Measurements from ENCODE around the gene TGM5.
A peak's percentile ranks its signal among the peaks of the same experiment; 100 is the strongest.
"Not testable (repeated sequence)": the region's sequence is repeated elsewhere in the genome, so short reads cannot be mapped to it uniquely, and the experiment has no call there.

TGM5 gene

DNA sequence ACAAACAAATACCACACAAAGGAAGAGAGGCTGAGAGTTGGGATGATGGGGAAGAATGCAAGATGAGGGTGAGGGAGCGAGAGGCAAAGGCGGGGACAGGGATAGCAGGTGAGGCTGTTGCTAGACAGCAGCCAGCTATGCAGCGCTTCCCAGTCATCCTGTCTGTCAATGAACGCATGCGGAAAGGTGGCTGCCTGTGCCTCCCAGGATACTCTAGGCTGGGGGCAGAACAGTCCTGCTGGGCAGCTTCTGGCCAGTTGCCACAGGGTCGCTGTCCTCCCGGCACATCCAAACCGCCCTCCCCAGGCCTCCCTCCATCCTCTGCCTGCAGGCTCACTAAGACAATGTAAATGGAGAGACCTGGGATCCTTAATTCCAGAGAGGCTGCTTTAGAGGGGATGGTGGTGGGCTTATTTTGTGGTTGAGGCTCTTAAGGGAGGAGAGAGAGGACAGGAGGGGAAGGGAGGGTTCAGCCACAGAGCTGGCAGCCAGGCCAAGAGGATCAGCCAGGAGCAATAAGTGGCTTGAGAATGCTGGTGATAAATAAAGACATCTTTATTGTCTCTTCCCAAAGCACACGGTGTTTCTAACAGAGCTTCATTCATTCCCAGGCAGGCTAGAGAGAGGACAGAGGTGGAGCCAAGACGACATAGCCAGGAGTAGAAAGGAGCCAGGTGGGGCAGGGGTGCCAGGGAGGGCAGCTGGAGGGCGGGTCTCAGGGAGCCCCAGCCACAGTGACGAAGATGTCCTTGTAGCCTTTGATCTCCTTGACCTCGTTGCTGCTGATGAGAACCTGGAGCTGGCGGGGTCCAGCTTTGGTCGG lies 9.2 kb upstream of the TGM5 start:
- DNase-seq: no peak

DNA sequence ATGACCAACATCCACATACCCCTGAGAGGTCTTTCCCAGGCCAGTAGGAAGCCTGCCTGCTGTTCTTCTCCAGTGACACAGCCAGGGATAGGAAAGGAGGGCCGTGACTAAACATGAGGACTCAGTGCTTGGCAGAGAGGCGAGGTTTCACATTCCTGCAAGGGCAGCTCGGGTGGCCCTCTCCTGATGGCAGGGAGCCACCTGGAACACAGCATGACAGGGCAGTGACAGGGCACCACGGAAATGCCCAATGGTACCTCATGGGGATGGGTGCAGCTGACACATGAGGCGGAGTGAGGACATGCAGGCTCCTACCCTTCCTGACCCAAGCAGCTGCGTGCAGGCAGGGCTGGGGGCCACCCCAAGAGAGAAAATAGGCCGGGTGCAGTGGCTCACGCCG lies 7.4 kb upstream of the TGM5 start:
- no peak for DNase-seq

DNA sequence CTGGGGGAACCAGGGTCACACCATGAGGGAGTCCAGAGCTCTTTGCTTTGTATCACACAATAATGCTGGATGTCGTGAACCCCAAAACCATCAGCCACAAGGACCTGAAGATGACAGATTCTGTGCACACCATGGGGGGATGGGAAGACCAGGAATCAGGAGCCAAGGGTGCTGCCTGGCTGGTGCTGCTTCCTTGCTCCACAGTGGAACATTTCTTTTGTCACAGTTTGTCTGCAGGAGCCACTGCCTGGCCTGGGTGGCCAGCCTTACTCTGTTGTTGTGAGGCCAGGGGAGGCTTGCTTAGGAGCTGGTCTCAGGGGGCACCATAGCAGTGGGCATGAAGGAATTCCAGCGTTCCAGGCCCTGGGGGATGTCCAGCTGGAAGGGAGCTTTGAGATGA lies 6.5 kb upstream of the TGM5 start:
- DNase-seq: no peak

DNA sequence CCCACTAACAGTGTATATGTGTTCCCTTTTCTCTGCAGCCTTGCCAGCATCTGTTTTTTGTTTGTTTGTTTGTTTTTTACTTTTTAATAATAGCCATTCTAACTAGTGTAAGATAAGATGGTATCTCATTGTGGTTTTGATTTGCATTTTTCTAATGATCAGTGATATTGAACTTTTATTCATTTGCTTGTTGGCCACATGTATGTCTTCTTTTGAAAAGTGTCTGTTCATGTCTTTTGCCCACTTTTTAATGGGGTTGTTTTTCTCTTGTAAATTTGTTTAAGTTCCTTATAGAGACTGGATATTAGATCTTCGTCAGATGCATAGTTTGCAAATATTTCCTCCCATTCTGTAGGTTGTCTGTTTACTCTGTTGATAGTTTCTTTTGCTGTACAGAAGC lies 5.2 kb upstream of the TGM5 start:
- not testable (repeated sequence) for DNase-seq

DNA sequence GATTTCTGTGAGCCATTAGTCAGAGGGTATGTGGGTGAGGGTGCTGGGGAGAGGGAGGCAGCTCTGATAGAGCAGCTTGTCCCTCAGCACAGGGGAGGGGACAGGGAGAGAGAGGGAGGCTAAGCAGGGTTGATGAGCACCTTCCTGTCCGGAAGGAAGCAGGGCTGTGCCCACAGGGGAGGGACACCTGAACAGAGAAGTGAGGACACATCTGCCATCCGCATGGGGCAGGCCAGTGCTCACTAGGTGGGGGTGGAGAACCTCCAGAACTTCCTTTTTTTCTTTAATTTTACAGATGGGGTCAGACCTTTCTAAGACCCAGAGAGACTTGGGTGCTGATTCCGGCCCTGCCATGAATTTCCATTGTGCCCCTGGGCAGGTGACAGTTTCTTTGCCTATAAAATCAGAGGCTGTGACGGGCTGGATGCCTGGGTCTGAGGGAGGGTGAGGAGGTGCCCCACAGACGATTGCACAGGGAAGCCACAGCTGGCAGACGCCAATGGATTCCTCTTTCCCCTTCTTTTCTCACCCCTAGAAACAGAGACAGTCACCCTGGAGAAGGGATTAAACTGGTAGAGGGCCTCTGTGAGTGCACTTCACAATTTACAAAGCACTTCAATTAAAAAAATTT lies 4.1 kb upstream of the TGM5 start:
- peak in 1 of 3 donors; percentile 8 for DNase-seq

DNA sequence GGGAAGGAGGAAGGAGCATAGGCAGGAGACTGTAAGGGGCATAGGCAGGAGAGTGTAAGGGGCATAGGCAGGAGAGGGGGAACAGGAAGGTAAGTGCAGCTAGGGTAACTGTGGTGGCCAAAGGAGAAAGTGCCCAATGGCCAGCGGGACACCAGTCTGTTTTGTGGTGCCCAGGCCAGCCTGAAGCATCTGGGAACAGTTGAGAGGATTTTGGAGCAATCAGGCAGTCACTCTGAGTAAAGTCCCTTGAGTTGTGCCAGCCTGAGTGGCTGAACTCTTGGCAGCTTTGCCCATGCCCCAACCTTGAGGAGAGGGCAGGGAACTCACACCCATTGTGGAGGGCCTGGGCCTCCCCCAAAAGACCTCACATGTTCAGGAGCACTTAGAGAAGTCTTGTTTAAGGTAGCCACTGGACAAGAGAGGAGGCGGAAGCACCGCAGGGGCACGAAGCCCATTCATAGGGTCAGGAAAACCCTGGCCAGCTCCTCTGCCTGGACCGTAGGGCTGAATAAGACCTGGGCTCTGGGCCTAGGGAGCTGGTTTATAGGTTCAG lies 3.5 kb upstream of the TGM5 start:
- DNase-seq: no peak

DNA sequence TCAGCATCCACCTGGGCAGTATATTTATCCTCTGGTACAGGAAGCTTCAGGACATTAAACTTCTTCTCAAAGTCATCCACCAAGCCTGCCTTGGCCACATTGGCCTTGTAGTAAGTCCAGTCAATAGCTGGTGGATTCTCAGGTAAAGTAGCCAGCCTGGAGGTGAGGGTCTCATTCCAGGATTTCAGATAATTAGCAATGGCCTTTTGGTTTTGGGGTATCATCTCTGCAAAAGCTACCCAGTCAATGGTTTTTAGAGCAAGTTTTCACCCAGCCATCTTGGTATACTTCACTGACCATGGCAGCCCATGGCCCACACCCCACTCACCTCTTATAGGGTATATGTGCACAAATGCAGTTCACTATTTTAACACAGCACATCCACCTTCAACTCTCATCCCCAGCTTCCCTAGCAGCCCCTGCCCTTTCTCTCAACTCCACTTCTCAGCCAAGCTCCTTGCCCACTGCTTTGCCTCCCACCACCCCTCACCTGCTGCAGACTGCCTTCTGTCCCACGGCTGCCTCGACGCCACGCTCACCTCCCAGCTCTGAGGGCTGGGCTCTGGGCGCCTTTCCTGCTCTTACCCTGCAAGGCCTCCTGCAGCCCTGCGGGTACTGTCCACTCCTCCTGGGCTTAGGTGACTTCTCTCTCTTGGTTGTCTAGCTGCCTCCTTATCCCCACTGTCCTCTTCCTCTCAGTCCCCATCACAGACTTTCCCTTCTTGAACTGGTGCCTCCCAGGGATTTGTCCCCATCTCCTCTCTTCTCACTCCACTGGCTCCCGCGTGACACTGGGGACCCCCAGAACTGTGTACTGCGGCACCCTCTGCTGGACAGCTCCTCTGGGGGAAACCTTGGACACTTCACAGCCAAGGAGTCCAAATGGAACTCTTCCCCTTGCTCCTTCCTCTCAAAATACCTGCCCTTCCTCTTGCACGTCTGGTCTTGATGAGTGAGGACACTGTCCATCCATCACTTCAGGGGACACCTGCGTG lies 1.7 kb upstream of the TGM5 start:
- peak; percentile 53 to 72 (median 68) for DNase-seq

DNA sequence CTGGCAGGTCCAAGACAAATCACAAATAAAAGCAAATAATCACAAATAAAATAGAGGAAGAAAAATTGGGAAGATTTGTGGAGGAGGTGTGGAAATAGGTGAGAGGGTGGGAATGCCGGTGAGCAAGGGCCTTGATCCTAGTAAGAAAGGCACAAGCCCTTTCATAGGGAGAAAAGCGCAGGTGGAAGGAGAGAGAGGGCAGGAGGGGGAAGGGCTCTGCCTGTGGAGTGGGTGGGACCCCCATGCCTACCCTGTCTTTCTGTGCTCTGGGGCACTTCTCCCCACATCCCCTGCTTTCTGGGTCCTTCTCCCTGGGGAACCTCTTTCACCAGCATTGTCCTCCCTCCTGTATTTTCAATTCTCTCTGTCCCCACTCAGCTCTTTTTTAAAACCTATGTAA lies 711 bp upstream of the TGM5 start:
- DNase-seq: no peak

DNA sequence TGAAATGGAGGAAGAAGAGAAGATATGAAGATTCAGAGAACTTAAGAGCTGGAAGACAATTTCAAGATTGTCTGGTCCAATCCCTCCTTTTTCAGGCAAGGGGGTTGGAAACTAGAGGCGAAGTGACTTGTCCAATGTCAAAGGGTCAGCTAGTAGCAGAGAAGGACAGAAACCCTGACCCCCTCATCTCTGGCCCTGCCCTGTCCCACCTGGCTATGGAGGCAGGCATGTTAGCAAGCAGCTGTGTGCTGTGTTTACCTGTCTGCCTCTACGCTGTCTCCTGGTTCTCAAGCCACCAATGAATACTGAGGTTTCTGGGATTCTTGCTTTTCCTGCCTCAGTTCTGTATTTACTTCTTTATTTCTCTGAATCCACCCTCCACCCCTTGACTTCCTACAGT lies 342 bp downstream of the TGM5 start:
- no peak for DNase-seq

DNA sequence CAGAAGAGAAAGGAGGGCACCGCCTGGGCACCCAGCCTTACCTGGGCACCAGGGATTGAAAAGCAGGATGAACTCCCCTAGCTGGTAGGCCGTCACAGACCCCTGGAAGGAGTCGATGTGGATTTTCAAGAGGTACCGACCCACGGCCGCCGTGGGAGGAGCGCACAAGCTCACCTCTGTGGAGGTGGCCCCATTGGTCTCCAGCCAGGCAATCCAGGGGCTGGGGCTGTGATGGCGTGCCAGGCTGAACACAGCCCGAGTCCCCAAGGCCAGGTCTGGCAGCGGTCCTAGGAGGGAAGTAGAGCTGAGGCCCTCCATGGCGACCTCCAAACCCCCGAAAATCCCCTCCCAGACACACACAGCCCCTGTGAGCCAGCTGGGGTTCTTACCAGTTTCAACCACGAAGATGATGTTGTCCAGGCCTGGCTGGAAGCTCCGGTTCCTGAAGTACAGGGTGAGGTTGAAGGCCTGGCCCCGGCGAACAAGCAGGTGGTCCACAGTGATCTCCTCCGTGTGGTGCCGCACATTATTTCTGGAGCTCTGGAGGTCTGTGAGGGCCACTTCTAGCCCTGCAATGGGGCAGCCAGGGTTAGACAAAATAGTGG lies 6.6 kb downstream of the TGM5 start:
- no peak for DNase-seq

DNA sequence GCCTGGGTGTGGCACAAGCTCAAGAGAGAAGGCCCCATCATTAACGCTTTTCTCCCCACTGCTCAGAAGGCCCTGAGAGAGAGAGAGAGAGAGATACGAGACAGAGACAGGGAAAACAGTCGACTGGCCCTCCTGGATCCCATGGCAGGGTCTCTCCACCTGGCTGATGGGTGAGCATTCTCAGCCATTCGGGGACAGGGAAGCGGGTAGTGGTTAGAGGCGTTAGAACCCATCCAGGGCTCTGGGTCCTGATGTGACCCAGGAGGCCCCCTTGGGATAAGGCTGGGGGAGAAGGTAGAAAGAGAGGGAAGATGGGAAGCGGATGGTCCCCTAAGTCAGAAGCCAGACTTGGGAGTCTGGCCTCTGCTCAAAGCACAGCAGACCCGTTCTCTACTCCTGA lies 7.9 kb downstream of the TGM5 start:
- no peak for DNase-seq

DNA sequence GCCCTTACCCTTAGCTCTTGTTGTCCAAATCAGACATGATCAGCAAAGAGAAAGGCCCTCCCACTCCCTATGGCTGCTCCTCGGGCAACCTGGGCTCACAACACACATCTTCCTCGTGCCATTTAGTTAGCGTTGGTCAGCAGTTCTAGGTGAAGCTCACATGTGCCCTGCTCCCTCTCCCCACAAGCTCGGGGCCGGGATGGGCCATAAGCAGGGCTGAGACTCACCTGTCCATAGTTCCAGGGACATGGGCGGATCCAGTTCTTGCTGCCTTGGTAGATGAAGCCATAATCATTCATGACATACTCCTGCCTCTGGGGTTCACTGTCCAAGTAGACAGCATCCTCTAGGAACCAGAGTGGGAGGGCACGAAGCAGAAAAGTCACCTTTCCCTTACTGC lies 10.4 kb downstream of the TGM5 start:
- DNase-seq: no peak

DNA sequence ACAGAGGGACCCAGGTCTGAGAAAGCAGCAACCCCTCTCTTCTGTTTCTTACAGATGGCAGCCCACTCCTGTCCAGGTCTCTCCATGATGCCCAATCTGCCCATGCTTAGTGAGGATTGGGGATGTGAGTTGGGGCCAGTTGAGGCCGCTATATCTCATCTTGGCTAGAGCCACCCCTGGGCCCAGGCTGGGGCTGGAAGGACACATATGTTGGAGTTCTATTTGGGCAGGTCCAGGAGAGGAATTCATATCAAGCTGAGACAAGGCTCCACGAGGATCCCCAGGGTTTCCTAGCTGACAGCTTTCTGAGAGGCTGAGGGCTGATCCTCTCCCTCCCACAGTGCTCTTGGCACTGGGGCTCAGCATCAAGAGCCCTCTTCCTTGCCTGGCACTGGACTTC lies 11.4 kb downstream of the TGM5 start:
- no peak for DNase-seq

DNA sequence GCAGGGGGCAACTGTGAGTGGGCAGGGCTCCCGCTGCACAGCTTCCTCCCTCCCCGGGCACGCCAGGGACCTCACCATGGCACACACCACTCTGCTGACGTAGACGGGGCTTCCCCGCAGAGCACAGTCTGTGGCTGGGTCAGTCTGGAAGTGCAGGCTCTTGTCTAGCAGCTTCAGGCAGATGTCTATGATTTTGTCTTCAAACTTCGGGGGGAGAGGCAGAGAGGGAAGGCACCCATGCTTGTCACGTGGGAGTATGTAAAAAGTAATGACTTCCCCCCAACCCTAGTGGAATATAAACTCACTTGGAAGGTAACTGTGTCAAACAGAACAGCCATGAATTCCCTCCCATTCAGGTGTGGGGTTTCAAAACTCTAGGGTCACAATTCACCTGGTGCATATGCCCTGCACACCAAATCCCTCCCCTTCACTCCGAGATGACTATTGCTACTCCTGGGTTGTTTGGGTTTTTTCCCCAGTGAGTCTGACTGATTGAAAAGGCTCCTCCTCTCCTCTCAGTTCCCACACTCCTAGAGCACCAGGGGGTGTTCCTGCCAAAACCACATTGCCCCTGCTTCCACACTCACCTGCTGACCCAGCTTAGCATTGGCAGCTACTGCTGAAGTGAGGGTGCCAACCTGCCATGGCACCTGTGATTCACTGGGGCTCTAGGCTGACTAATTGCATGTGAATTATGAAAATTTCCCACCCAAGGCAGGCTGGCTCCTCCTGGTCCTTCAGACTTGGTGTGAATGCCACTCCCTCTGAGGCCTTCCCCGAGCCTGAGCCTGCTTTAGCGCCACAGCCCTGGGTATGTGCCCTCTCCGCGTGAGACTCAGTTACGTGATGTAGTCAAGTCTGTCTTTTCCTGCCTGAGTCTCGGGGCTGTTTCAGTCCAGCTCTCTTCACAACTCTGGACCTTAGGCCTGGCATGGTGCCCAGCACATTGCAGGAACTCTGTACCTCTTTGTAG lies 13.0 kb downstream of the TGM5 start:
- DNase-seq: peak; percentile 58 to 68 (median 63)

DNA sequence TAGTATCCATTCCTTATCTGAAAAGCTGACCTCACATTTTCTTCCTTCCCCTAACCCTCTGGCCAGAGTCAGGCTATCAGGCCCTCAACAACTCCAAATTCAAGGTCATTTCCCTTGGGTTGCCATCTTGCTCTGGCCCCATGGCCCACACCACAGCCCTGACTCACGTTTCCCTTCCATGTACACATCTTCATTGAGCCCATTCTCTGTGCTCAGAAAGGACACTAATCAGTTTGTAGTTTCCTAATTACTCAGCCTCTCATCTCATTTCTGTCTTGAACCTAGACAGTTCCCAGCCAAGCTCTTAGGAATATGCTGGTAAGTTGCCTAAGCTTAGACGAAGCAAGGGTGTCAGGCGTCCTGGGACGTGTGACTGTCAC lies 14.9 kb downstream of the TGM5 start:
- DNase-seq: peak; percentile 52 to 79 (median 66)

DNA sequence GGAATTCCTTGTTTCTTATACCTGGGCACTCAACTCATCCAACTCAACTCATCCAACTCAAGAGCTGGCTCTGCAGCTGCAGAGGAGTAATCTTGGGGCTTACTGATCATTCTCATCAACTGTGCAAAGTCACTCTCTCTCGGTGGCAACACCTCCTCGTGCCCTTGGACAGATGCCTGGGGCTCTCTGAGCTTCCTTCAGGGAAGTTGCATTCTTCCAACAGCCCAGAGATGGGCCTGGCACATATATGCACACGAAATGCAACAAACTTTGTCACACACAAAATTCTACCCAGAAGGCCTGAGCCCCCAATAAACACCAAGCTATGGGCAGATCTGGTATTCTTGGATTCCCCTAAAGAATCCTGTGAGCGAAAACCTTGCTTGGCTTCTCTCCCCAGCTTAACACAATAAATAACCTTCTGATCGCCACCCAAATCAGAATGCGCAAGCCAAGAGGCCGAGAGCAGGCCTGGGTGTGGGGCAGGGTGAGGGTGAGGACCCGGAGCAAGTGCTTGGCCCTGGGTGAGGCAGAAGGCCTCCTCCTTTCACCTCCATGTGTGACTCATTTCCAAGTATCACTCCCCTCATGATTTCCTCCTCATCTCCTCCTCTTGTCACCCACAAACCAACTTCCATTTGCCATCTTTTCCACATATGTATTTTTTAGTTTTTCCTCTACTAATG lies 15.4 kb downstream of the TGM5 start:
- no peak for DNase-seq

DNA sequence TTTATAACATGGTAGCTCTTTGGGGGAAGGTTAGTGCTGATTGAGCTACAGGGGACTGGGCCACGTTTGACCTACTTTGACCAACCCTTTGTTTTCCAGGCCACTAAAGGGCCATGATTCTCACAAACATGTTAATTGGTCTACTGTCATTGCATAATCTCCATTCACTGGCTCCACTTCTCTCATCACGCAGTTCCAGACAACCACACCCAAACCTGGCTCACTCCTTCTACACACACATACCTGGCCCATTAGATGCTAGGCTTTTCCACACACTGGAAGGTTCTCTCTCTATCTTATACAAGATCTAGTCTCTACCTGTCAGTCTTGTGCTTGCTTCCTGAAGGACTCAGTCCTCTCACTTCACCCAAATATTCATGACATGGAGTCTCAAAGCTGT lies 15.9 kb downstream of the TGM5 start:
- DNase-seq: no peak

DNA sequence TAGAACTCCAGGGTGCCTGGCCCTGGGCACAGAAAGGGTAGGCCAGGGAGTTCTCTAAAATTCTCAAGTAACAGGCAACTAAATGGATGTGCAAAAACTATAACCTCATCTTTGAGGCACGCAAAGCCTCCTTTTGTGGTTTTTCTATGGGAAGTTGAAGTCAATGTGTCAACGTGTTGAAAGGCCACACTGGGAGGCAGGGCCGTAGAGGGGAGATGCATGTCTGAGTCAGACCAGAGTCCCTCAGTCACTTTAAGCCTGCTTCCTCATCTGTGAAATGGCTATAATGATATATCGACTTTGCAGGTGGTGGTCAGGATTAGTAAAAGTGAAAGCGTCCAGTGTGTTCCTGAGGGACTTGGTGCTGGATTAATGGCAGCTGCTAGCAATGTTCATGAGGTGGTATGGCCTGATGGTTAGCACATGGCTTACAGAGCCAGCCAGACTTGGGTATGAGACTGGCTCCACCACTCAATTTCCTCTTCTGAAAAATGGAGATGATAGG lies 17.0 kb downstream of the TGM5 start:
- peak; percentile 87 to 93 (median 92) for DNase-seq

DNA sequence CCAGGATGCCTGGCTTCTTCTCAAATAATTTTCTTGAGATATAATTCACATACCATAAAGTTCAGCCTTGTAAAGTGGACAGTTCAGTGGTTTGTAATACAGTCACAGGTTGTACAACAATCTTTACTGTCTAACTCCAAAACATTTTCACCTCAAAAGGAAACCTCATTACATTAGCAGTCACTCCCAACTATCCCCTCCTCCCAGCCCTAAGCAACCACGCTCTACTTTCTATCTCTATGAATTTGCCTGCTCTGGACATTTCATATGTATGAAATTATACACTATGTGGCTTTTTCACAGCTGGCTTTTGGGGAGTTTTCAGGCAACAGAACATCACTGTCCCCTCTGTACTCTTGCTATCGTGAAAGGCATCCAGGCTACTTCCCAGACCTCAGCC lies 17.5 kb downstream of the TGM5 start:
- DNase-seq: no peak

DNA sequence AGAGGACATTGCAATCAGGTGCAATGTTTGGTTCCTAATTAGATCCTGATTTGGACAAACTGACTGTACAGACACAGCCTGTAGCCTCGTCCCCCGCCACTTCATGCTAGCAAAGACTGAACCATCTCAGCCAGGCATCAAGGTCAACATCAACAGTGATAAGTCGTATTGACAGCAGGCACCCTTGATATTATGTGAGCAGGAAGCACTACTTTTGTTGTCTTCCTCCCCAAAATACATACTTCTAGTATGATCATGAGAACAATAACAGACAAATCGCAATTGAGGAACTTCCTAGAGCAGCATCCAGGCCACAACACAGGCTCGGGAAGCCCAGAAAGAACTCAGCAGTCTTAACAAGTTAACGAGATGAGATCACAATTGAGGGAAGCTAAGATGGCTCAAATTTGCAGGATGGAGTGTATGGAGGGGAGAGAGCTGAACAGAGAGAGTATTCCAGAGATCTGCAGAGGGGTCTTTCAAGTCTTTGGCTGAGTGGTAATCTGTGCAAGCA lies 20.4 kb downstream of the TGM5 start:
- DNase-seq: peak; percentile 64 to 77 (median 74)
